Prostate gland (tissue), 2 donors: ENCODE data around the gene ACADS.

ENCODE experiments used
- POLR2AphosphoS5 ChIP-seq: sonication (generic); formaldehyde crosslinking; IDR thresholded peaks from one replicate; pipeline ENCODE4 v1.6.1; 2017; ENCODE audit warnings: antibody characterized with exemption
- TF ChIP-seq, protein P1 (sequence below), 4 experiments: fragments of 200-600 bp in 2 of 4; fragments of 450-650 bp in 2 of 4; sonication (generic) in 2 of 4; IDR thresholded peaks; 1 replicate in 3 of 4; 2 replicates in 1 of 4; pipeline ENCODE4 v1.5.1; 2016 to 2019; ENCODE audit warnings: antibody characterized with exemption in 4 of 4, mild to moderate bottlenecking in 2 of 4, moderate library complexity in 2 of 4

DNA sequence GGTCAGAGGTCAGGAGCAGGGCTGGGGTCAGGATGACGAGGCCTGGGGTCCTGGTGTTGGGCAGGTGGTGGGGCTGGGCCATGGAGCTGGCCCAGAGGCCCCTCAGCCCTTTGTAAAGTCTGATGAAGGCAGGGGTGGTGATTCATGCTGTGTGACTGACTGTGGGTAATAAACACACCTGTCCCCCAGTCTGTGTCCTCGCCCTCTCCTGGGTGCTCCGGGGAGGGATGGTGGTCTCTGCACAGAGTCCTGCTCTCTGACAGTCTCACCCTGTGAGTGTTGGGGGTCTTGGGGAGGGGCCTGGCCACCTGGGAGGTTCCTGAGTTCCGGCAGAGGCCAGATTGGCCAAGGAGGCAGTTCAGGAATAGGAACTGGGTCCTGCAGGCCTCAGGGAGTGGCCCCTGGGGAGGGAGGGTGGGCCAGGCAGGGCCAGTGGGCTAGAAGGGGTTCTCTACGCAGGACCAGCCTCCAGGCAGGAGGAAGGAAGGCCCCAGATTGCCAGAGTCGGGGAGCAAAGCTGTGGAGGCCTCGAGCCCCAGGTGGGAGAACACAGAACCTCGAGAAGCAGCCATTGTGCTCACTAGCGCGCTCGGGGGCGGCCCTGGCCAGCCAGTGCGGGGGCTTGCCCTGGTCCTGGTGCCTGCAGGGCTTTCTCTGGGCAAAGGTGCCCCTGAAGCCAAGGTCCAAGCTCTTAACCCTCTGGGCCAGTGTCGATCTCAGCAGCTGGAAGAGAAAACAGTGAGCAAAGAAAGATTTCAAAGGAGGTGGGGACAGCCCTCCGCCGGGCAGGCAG lies 14.4 kb downstream of the ACADS start:
- TF ChIP-seq, protein P1, sequence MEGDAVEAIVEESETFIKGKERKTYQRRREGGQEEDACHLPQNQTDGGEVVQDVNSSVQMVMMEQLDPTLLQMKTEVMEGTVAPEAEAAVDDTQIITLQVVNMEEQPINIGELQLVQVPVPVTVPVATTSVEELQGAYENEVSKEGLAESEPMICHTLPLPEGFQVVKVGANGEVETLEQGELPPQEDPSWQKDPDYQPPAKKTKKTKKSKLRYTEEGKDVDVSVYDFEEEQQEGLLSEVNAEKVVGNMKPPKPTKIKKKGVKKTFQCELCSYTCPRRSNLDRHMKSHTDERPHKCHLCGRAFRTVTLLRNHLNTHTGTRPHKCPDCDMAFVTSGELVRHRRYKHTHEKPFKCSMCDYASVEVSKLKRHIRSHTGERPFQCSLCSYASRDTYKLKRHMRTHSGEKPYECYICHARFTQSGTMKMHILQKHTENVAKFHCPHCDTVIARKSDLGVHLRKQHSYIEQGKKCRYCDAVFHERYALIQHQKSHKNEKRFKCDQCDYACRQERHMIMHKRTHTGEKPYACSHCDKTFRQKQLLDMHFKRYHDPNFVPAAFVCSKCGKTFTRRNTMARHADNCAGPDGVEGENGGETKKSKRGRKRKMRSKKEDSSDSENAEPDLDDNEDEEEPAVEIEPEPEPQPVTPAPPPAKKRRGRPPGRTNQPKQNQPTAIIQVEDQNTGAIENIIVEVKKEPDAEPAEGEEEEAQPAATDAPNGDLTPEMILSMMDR (IDR thresholded peaks at IDR 0.05) = no peak
- TF ChIP-seq POLR2AphosphoS5 = no peak
